ENCODE results near the gene SERINC3.

SERINC3 gene

DNA sequence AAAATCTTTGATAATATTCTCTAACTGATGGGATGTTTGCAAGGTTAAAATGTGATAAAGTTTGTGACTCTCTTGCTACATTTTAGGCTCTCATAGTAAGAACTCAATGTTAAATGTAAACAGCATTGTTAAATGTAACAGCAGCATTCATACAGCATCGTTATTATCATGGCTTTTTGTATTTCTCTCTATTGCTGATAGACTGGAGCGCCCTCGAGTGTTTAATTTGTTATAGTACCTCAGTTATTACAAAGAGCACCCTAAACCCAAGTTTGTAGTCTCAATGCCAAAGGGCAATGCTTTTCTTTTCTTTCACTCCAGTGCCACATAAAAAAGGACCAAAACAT lies 61.1 kb downstream of the SERINC3 start:
- no peaks in the 10 kb centered on the region for H3K36me3 Mint-ChIP-seq (ENCODE audit: low read depth)
- no peak overlapping the region for H3K27ac Mint-ChIP-seq
- no peaks in the 10 kb centered on the region for H3K9me3 Mint-ChIP-seq
- H3K27me3 Mint-ChIP-seq (ENCODE audit: low read depth), result peaks cover 4% of the 10 kb centered on the region
- TF ChIP-seq, protein P1, sequence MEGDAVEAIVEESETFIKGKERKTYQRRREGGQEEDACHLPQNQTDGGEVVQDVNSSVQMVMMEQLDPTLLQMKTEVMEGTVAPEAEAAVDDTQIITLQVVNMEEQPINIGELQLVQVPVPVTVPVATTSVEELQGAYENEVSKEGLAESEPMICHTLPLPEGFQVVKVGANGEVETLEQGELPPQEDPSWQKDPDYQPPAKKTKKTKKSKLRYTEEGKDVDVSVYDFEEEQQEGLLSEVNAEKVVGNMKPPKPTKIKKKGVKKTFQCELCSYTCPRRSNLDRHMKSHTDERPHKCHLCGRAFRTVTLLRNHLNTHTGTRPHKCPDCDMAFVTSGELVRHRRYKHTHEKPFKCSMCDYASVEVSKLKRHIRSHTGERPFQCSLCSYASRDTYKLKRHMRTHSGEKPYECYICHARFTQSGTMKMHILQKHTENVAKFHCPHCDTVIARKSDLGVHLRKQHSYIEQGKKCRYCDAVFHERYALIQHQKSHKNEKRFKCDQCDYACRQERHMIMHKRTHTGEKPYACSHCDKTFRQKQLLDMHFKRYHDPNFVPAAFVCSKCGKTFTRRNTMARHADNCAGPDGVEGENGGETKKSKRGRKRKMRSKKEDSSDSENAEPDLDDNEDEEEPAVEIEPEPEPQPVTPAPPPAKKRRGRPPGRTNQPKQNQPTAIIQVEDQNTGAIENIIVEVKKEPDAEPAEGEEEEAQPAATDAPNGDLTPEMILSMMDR (IDR thresholded peaks at IDR 0.05; ENCODE audit: unreplicated experiment in 3 of 3), result peak; percentile 41 to 55 (median 46)
- no peak overlapping the region for H3K4me3 Mint-ChIP-seq
- no peaks in the 10 kb centered on the region for H3K4me1 Mint-ChIP-seq

DNA sequence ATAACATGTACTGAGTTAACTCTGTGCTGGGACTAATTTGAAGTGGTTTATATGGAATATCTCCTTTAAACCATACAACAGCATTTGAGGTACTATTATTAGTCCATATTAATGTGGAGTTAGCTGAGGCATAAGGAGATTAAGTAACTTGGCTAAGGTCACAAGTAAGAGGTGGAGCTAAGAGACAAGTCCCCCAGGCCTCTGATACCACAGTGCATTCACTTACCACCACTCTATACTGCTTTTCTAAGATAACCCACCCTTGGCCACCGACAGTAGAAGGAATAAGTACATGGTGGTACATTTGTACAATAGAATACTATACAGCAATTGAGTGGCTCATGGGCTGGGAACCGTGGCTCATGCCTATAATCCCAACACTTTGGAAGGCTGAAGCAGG lies 62.6 kb downstream of the SERINC3 start:
- H3K27me3 Mint-ChIP-seq (ENCODE audit: low read depth), result no peaks in the 10 kb centered on the region
- TF ChIP-seq, protein P1 (IDR thresholded peaks at IDR 0.05; ENCODE audit: unreplicated experiment in 3 of 3), result no peak
- H3K27ac Mint-ChIP-seq, result no peak overlapping the region
- H3K36me3 Mint-ChIP-seq (ENCODE audit: low read depth), result no peaks in the 10 kb centered on the region
- no peaks in the 10 kb centered on the region for H3K4me1 Mint-ChIP-seq
- H3K4me3 Mint-ChIP-seq, result no peak overlapping the region
- H3K9me3 Mint-ChIP-seq, result no peaks in the 10 kb centered on the region

DNA sequence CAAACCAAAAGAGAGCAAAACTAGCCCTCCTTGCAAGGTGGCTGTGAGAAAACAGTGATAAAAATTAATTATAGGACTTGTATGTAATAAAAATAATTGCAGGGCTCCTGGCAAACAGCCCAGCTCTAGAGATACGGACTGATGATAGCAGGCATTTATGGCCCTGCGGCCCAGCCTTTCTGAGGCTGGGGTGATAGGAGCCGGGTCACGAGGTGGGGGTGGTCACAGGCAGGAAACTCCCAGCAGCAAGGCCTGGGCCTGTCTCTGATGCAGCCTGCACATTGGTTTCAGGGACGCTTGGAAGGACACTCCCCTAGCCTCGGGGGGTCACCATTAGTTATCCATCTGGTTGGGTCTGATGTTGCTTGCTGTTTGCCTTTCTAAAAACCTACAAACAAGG lies 64.9 kb downstream of the SERINC3 start:
- H3K27me3 Mint-ChIP-seq (ENCODE audit: low read depth), result no peaks in the 10 kb centered on the region
- TF ChIP-seq, protein P1 (IDR thresholded peaks at IDR 0.05; ENCODE audit: unreplicated experiment in 3 of 3), result no peak
- no peaks in the 10 kb centered on the region for H3K36me3 Mint-ChIP-seq (ENCODE audit: low read depth)
- H3K4me1 Mint-ChIP-seq, result no peaks in the 10 kb centered on the region
- H3K9me3 Mint-ChIP-seq, result no peaks in the 10 kb centered on the region
- H3K27ac Mint-ChIP-seq, result no peak overlapping the region
- H3K4me3 Mint-ChIP-seq, result no peak overlapping the region

DNA sequence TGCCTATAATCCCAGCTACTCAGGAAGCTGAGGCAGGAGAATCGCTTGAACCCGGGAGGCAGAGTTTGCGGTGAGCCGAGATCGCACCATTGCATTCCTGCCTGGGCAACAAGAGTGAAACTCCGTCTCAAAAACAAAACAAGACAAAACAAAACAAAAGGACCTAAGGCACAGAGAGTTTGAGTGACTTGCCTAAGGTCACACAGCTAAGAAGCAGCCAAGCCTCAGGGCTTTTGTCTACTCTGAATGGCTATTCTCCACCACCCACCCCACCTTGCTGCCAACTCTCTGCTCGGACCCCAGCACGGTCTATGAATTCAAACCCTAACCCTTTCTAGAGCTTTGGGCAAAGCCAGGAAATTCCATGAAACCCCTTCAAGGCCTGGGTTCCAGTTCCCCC lies 65.3 kb downstream of the SERINC3 start:
- TF ChIP-seq, protein P1 (IDR thresholded peaks at IDR 0.05; ENCODE audit: unreplicated experiment in 3 of 3), result no peak
- Mint-ChIP-seq H3K9me3 (no peaks in the 10 kb centered on the region), H3K27me3 (ENCODE audit: low read depth) (no peaks in the 10 kb centered on the region), H3K27ac (no peak overlapping the region), H3K4me1 (no peaks in the 10 kb centered on the region), H3K4me3 (no peak overlapping the region), H3K36me3 (ENCODE audit: low read depth) (no peaks in the 10 kb centered on the region)

DNA sequence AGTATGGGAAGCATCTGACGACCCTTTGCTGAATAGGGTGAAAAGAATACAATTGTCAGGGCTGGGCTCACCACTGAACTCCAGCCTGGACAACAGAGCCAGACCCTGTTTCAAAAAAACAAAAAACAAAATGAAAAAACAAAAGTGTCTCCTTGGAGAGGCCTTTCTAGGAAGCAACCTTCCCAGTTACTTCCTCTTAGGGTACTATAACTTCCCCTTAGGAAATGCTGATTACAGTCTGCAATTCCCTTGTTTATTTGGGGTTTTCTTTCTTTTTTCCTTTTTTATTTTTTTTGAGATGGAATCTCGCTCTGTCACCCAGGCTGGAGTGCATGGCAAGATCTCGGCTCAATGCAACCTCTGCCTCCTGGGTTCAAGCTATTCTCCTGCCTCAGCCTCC lies 66.7 kb downstream of the SERINC3 start:
- H3K36me3 Mint-ChIP-seq (ENCODE audit: low read depth), result no peaks in the 10 kb centered on the region
- no peaks in the 10 kb centered on the region for H3K27me3 Mint-ChIP-seq (ENCODE audit: low read depth)
- H3K4me3 Mint-ChIP-seq, result no peak overlapping the region

DNA sequence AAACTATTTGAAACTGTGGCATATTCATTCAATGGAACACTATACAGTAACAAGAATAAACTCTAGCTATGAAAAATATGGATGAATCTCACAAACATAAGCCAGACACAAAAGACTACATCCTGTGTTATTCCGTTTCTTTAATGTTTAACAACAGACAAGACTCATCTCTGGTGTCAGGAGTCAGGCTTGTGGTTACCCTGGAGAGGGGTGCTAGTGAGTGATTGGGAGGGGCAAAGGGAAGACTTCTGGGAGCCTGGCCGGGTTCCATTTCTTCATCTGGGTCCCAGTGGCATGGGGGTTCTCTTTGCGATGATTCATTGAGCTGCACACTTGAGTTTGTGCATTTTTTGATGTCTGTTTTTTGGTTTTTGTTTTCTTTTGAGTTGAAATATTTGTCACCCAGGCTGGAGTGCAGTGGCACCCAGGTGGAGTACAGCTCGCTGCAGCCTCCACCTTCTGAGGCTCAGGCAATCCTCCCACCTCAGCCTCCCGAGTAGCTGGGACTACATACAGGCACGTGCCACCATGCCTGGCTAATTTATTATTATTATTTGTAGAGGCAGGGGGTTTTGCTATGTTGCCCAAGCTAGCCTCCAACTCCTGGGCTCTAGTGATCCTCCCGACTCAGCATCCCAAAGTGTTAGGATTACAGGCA lies 67.4 kb downstream of the SERINC3 start:
- Mint-ChIP-seq H3K36me3 (ENCODE audit: low read depth) (no peaks in the 10 kb centered on the region), H3K27me3 (ENCODE audit: low read depth) (peaks cover under 1% of the 10 kb centered on the region), H3K4me3 (no peak overlapping the region), H3K4me1 (no peaks in the 10 kb centered on the region), H3K27ac (no peak overlapping the region), H3K9me3 (no peaks in the 10 kb centered on the region)
- TF ChIP-seq, protein P1 (IDR thresholded peaks at IDR 0.05; ENCODE audit: unreplicated experiment in 3 of 3), result no peak

More for the DNA sequence above, 66.7 kb downstream of the SERINC3 start:
- Mint-ChIP-seq H3K4me1 (no peaks in the 10 kb centered on the region), H3K27ac (no peak overlapping the region), H3K9me3 (no peaks in the 10 kb centered on the region)
- TF ChIP-seq, protein P1 (IDR thresholded peaks at IDR 0.05; ENCODE audit: unreplicated experiment in 3 of 3), result no peak

Measured in nephron (organoid).